ENCODE data around the gene PCCA.
"Not testable (repeated sequence)": the region's sequence is repeated elsewhere in the genome, so short reads cannot be mapped to it uniquely, and the experiment has no call there.

The PCCA gene

GRCh38 chr13:100274942-100275506 is 186.1 kb downstream of the PCCA start:
- Histone ChIP-seq H3K9me3 (ENCODE audit: control insufficient read depth, low read length) (no peaks in the 10 kb centered on the region), H3K27ac (ENCODE audit: low read depth, low read length, severe bottlenecking) (no peak overlapping the region)
- WGBS, 2 experiments (ENCODE audit: insufficient coverage in 2 of 2), result 81 to 84% methylated on average over 10 of the region's 12 CpGs

DNA sequence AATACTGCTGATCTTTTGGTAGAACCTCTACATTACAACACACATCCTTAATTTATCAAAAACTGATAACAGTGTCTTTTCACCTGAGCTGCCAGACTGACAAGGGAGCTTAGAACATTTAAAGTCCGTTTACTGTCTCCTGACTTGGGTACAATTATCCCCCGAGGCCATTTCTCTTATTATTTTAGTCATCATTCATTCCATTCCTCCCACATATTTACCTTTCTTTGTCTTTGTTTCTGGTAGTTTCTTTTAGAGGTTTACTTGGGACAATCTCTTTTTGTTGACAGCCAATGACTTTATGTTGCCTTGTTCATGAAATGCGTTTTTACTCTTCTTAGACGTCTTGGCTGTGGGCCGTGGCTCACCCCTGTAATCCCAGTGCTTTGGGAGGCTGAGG is 186.9 kb downstream of the PCCA start:
- Histone ChIP-seq H3K36me3 (ENCODE audit: control insufficient read depth, insufficient read depth, low read length) (no peaks in the 10 kb centered on the region), H3K27ac (ENCODE audit: low read depth, low read length, severe bottlenecking) (no peak overlapping the region), H3K4me3 (ENCODE audit: extremely low read depth, insufficient read depth, low read length, poor library complexity, severe bottlenecking) (no peak overlapping the region), H3K9me3 (ENCODE audit: control insufficient read depth, low read length) (no peaks in the 10 kb centered on the region), H3K4me1 (ENCODE audit: control insufficient read depth, insufficient read depth, low read length, poor library complexity, severe bottlenecking) (no peaks in the 10 kb centered on the region)
- WGBS, 2 experiments (ENCODE audit: insufficient coverage in 2 of 2), result 92 to 100% methylated on average over 2 to 4 of the region's 5 CpGs

More at GRCh38 chr13:100274942-100275506, 186.1 kb downstream of the PCCA start:
- Histone ChIP-seq H3K36me3 (ENCODE audit: control insufficient read depth, insufficient read depth, low read length) (no peaks in the 10 kb centered on the region), H3K4me1 (ENCODE audit: control insufficient read depth, insufficient read depth, low read length, poor library complexity, severe bottlenecking) (no peaks in the 10 kb centered on the region), H3K4me3 (ENCODE audit: extremely low read depth, insufficient read depth, low read length, poor library complexity, severe bottlenecking) (no peak overlapping the region)

DNA sequence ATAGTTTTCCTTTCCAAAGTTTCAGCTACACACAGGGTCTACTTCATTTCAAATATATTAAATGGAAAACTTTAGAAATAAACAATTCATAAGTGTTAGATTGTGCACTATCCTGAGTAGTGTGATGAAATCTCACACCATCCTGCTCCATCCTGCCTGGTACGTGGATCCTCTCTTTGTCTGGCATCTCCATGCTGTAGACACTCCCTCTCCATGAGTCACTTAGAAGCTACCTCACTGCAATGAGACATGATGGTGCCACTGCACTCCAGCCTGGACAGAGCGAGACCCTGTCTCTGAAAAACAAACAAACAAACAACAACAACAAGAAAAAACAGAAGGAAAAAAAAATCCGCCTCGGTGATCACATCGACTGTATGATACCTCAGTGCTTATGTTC is 191.8 kb downstream of the PCCA start:
- Histone ChIP-seq H3K9me3 (ENCODE audit: control insufficient read depth, low read length) (no peaks in the 10 kb centered on the region), H3K36me3 (ENCODE audit: control insufficient read depth, insufficient read depth, low read length) (no peaks in the 10 kb centered on the region), H3K27ac (ENCODE audit: low read depth, low read length, severe bottlenecking) (no peak overlapping the region), H3K4me3 (ENCODE audit: extremely low read depth, insufficient read depth, low read length, poor library complexity, severe bottlenecking) (no peak overlapping the region), H3K4me1 (ENCODE audit: control insufficient read depth, insufficient read depth, low read length, poor library complexity, severe bottlenecking) (no peaks in the 10 kb centered on the region)
- 60 to 100% methylated on average over 1 of the region's 5 CpGs for WGBS, 2 experiments (ENCODE audit: insufficient coverage in 2 of 2)

- WGBS, 2 experiments (ENCODE audit: insufficient coverage in 2 of 2), result 91 to 96% methylated on average over 6 to 15 of the region's 16 CpGs
- not testable (repeated sequence) for H3K27ac ChIP-seq (ENCODE audit: low read depth, low read length, severe bottlenecking); H3K9me3 ChIP-seq (ENCODE audit: control insufficient read depth, low read length); H3K4me1 ChIP-seq (ENCODE audit: control insufficient read depth, insufficient read depth, low read length, poor library complexity, severe bottlenecking); H3K36me3 ChIP-seq (ENCODE audit: control insufficient read depth, insufficient read depth, low read length); H3K4me3 ChIP-seq (ENCODE audit: extremely low read depth, insufficient read depth, low read length, poor library complexity, severe bottlenecking)
Observed at GRCh38 chr13:100282306-100282705, 193.4 kb downstream of the PCCA start.

DNA sequence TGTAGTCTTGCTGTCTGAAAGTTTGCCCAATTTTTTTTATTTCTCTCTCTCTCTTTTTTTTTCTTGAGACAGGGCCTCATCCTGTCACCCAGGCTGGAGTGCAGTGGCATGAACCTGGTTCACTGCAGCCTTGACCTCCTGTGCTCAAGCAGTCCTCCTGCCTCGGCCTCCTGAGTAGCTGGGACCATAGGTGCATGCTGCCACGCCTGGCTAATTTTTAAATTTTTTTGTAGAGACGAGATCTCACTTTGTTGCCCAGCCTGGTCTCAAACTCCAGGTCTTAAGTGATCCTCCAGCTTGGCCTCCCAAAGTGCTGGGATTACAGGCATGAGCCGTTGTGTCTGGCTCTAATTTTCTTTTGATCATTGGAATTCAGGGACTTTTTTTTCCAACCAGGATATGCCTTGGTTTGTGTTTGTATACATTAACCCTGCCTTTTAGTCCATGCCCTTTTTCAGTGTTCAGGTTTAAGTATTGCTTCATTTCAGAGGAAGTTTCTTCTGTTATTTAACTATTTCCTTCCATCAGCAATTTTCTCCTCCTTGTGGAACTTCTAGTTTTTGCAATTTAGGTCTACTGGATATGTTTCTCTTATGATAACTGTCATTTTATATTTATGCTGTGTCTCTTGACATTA is 201.4 kb downstream of the PCCA start:
- peaks cover 8% of the 10 kb centered on the region for H3K4me1 ChIP-seq (ENCODE audit: control insufficient read depth, insufficient read depth, low read length, poor library complexity, severe bottlenecking)
- H3K4me3 ChIP-seq (ENCODE audit: extremely low read depth, insufficient read depth, low read length, poor library complexity, severe bottlenecking), result no peak overlapping the region
- H3K9me3 ChIP-seq (ENCODE audit: control insufficient read depth, low read length), result no peaks in the 10 kb centered on the region
- 93 to 94% methylated on average over 3 to 4 of the region's 4 CpGs for WGBS, 2 experiments (ENCODE audit: insufficient coverage in 2 of 2)
- peak overlapping the region; percentile 8 for H3K27ac ChIP-seq (ENCODE audit: low read depth, low read length, severe bottlenecking)
- no peaks in the 10 kb centered on the region for H3K36me3 ChIP-seq (ENCODE audit: control insufficient read depth, insufficient read depth, low read length)

DNA sequence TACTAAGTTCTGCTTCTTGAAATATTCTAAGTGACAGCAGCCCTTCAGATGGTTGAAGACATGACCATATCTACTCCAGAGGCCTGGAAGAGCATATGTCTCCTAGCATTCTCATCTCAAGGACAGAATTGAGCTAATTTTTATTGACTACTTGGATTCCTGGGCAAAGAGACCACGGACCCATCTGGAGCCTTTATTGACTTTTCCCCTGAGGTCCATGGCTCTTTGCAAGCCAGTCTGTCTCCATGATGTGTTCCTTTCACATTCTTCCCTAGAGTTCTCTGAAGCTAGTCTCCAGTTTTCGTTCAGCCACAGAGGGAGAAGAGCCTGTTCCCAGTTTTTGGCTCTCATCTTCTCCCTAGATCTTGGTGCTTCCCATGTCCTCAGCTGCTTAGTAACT is 202.7 kb downstream of the PCCA start:
- Histone ChIP-seq H3K4me1 (ENCODE audit: control insufficient read depth, insufficient read depth, low read length, poor library complexity, severe bottlenecking) (peaks cover 8% of the 10 kb centered on the region), H3K36me3 (ENCODE audit: control insufficient read depth, insufficient read depth, low read length) (no peaks in the 10 kb centered on the region), H3K9me3 (ENCODE audit: control insufficient read depth, low read length) (no peaks in the 10 kb centered on the region), H3K4me3 (ENCODE audit: extremely low read depth, insufficient read depth, low read length, poor library complexity, severe bottlenecking) (no peak overlapping the region), H3K27ac (ENCODE audit: low read depth, low read length, severe bottlenecking) (no peak overlapping the region)
- WGBS, 2 experiments (ENCODE audit: insufficient coverage in 2 of 2), result 92 to 93% methylated on average over 1 to 2 of the region's 2 CpGs

- Histone ChIP-seq H3K4me3 (ENCODE audit: extremely low read depth, insufficient read depth, low read length, poor library complexity, severe bottlenecking) (no peak overlapping the region), H3K36me3 (ENCODE audit: control insufficient read depth, insufficient read depth, low read length) (no peaks in the 10 kb centered on the region), H3K9me3 (ENCODE audit: control insufficient read depth, low read length) (no peaks in the 10 kb centered on the region), H3K4me1 (ENCODE audit: control insufficient read depth, insufficient read depth, low read length, poor library complexity, severe bottlenecking) (no peaks in the 10 kb centered on the region), H3K27ac (ENCODE audit: low read depth, low read length, severe bottlenecking) (no peak overlapping the region)
- WGBS, 2 experiments (ENCODE audit: insufficient coverage in 2 of 2), result 97 to 100% methylated on average over 1 to 3 of the region's 5 CpGs
Observed at GRCh38 chr13:100297413-100297812, 208.5 kb downstream of the PCCA start.

GRCh38 chr13:100298116-100298681 is 209.3 kb downstream of the PCCA start:
- H3K9me3 ChIP-seq (ENCODE audit: control insufficient read depth, low read length), result no peaks in the 10 kb centered on the region
- no peak overlapping the region for H3K27ac ChIP-seq (ENCODE audit: low read depth, low read length, severe bottlenecking)
- WGBS, 2 experiments (ENCODE audit: insufficient coverage in 2 of 2), result no CpG with 5 or more reads among the region's 2 CpGs
- no peaks in the 10 kb centered on the region for H3K36me3 ChIP-seq (ENCODE audit: control insufficient read depth, insufficient read depth, low read length)
- no peak overlapping the region for H3K4me3 ChIP-seq (ENCODE audit: extremely low read depth, insufficient read depth, low read length, poor library complexity, severe bottlenecking)
- no peaks in the 10 kb centered on the region for H3K4me1 ChIP-seq (ENCODE audit: control insufficient read depth, insufficient read depth, low read length, poor library complexity, severe bottlenecking)

- Histone ChIP-seq H3K36me3 (ENCODE audit: control insufficient read depth, insufficient read depth, low read length) (no peaks in the 10 kb centered on the region), H3K27ac (ENCODE audit: low read depth, low read length, severe bottlenecking) (no peak overlapping the region), H3K4me3 (ENCODE audit: extremely low read depth, insufficient read depth, low read length, poor library complexity, severe bottlenecking) (no peak overlapping the region), H3K9me3 (ENCODE audit: control insufficient read depth, low read length) (no peaks in the 10 kb centered on the region), H3K4me1 (ENCODE audit: control insufficient read depth, insufficient read depth, low read length, poor library complexity, severe bottlenecking) (no peaks in the 10 kb centered on the region)
- WGBS, 2 experiments (ENCODE audit: insufficient coverage in 2 of 2), result no CpG with 5 or more reads among the region's 2 CpGs
Observed at GRCh38 chr13:100298691-100299090, 209.8 kb downstream of the PCCA start.

DNA sequence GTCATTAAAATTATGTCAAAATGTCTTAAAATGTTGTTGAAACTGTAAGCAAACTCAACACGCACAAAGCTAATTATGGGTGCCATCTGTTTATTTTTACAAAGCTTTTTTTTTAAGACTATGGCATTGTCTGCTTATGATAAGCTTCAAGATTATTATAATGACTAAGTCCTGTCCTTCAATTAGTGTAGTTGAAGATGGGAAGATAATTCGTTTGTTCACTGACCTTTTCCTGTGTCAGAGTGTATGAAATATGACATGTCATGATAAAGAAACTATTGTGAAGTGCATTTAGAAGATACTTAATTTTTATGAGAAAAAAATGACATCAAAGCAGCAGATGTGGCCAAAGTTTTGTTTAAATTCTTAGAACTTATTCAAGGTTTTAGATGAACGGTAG is 211.3 kb downstream of the PCCA start:
- WGBS, 2 experiments (ENCODE audit: insufficient coverage in 2 of 2), result 84 to 100% methylated on average over 2 to 3 of the region's 3 CpGs
- H3K4me1 ChIP-seq (ENCODE audit: control insufficient read depth, insufficient read depth, low read length, poor library complexity, severe bottlenecking), result no peaks in the 10 kb centered on the region
- H3K36me3 ChIP-seq (ENCODE audit: control insufficient read depth, insufficient read depth, low read length), result no peaks in the 10 kb centered on the region
- no peaks in the 10 kb centered on the region for H3K9me3 ChIP-seq (ENCODE audit: control insufficient read depth, low read length)
- no peak overlapping the region for H3K27ac ChIP-seq (ENCODE audit: low read depth, low read length, severe bottlenecking)
- H3K4me3 ChIP-seq (ENCODE audit: extremely low read depth, insufficient read depth, low read length, poor library complexity, severe bottlenecking), result no peak overlapping the region

- Histone ChIP-seq H3K27ac (ENCODE audit: low read depth, low read length, severe bottlenecking) (no peak overlapping the region), H3K36me3 (ENCODE audit: control insufficient read depth, insufficient read depth, low read length) (no peaks in the 10 kb centered on the region), H3K4me3 (ENCODE audit: extremely low read depth, insufficient read depth, low read length, poor library complexity, severe bottlenecking) (no peak overlapping the region), H3K4me1 (ENCODE audit: control insufficient read depth, insufficient read depth, low read length, poor library complexity, severe bottlenecking) (no peaks in the 10 kb centered on the region), H3K9me3 (ENCODE audit: control insufficient read depth, low read length) (no peaks in the 10 kb centered on the region)
- 94 to 100% methylated on average over 3 to 4 of the region's 4 CpGs for WGBS, 2 experiments (ENCODE audit: insufficient coverage in 2 of 2)
Observed at GRCh38 chr13:100300708-100301107, 211.8 kb downstream of the PCCA start.

All from mesodermal cell (in vitro differentiated cells).